H1 (cell line): ENCODE results near the gene EPHA5. TPM values are rescaled to one million over a fixed set of nuclear protein-coding genes. Genes with fewer than 3 reads are reported as not detected.

Experiments used
- CTCF ChIA-PET: fragments of 300-600 bp; sonication (Branson Sonifier 250); formaldehyde crosslinking; loops from one replicate; lab custom pipeline; 2021; ENCODE audit not compliant: partially characterized antibody; lab: Charles Lee
- POLR2A ChIA-PET: fragments of 300-600 bp; sonication (Branson Sonifier 250); formaldehyde crosslinking; loops from one replicate; lab custom pipeline; 2021; ENCODE audit warnings: inconsistent platforms; ENCODE audit not compliant: partially characterized antibody; lab: Charles Lee
- DNase-seq, 2 experiments: peaks; one replicate each; pipeline versions ENCODE4 v3.0.0 to v3.0.0-alpha.2; 2010 to 2022; ENCODE audit warnings: low spot score in 2 of 2, low read depth in 1 of 2, mixed read lengths in 1 of 2
- FAIRE-seq: peaks from 2 replicates; lab custom pipeline; 2011; peaks lifted over from hg19 to GRCh38; lab: Jason Lieb, UNC
- H2AFZ ChIP-seq: 2 replicates; pipeline ENCODE4 v1.8.1; 2012; ENCODE audit warnings: low read length, inconsistent platforms
- H2AK5ac ChIP-seq: 2 replicates; pipeline ENCODE4 v1.6.1; 2013; ENCODE audit warnings: low read depth, low read length
- H2BK120ac ChIP-seq: replicated peaks from 2 replicates; pipeline ENCODE3; 2013; ENCODE audit warnings: low read depth, low read length, inconsistent platforms
- H2BK12ac ChIP-seq: 2 replicates; pipeline ENCODE4 v1.6.1; 2013; ENCODE audit warnings: low read depth, low read length
- H2BK15ac ChIP-seq: 2 replicates; pipeline ENCODE4 v1.6.1; 2013; ENCODE audit warnings: low read length
- H2BK20ac ChIP-seq: 2 replicates; pipeline ENCODE4 v1.6.1; 2013; ENCODE audit warnings: low read length
- H2BK5ac ChIP-seq: 2 replicates; pipeline ENCODE4 v1.6.1; 2013; ENCODE audit warnings: low read depth, low read length
- H3K14ac ChIP-seq: 2 replicates; pipeline ENCODE4 v1.6.1; 2013; ENCODE audit warnings: inconsistent platforms; ENCODE audit not compliant: insufficient read length
- H3K18ac ChIP-seq: 2 replicates; pipeline ENCODE4 v1.6.1; 2013; ENCODE audit warnings: low read length; ENCODE audit errors: extremely low read depth
- H3K23ac ChIP-seq: 2 replicates; pipeline ENCODE4 v1.6.1; 2013; ENCODE audit warnings: inconsistent platforms; ENCODE audit not compliant: insufficient read length
- H3K23me2 ChIP-seq: 2 replicates; pipeline ENCODE4 v1.6.1; 2013; ENCODE audit warnings: low read depth, low read length
- H3K27ac ChIP-seq: 2 replicates; pipeline ENCODE4 v1.6.1; 2011; ENCODE audit warnings: low read depth, low read length, inconsistent platforms
- H3K27me3 ChIP-seq, 4 experiments: replicated peaks in 1 of 4; 1 replicate in 1 of 4; 2 replicates in 3 of 4; pipeline versions ENCODE4 v1.6.1 to v1.8.1; 2011 to 2013; ENCODE audit warnings: low read length in 3 of 4, mild to moderate bottlenecking in 3 of 4, inconsistent platforms in 2 of 4, mixed read lengths in 2 of 4, moderate library complexity in 1 of 4; ENCODE audit not compliant: control insufficient read depth in 3 of 4, insufficient read depth in 3 of 4; ENCODE audit errors: extremely low read depth in 1 of 4
- H3K36me3 ChIP-seq, 4 experiments: 2 replicates each; pipeline versions ENCODE4 v1.6.1 to v1.8.1; 2011 to 2013; ENCODE audit warnings: mild to moderate bottlenecking in 4 of 4, low read length in 3 of 4, moderate library complexity in 2 of 4, control low read depth in 1 of 4, inconsistent platforms in 1 of 4; ENCODE audit not compliant: insufficient read depth in 4 of 4, control insufficient read depth in 2 of 4
- H3K4ac ChIP-seq: replicated peaks from 2 replicates; pipeline ENCODE3; 2013; ENCODE audit warnings: low read length, low read depth, mixed read lengths, inconsistent platforms; ENCODE audit not compliant: insufficient read length
- H3K4me1 ChIP-seq, 4 experiments: replicated peaks in 1 of 4; 1 replicate in 1 of 4; 2 replicates in 3 of 4; pipeline versions ENCODE4 v1.6.1 to v1.8.1; 2011 to 2013; ENCODE audit warnings: low read length in 3 of 4, inconsistent platforms in 2 of 4, mixed read lengths in 1 of 4; ENCODE audit not compliant: insufficient read depth in 4 of 4, control insufficient read depth in 3 of 4
- H3K4me2 ChIP-seq, 2 experiments: 2 replicates each; pipeline versions ENCODE4 v1.6.1 to v1.8.1; 2011 to 2013; ENCODE audit warnings: low read depth in 2 of 2, low read length in 2 of 2, control low read depth in 1 of 2, inconsistent platforms in 1 of 2, mild to moderate bottlenecking in 1 of 2; ENCODE audit not compliant: insufficient read depth in 1 of 2
- H3K4me3 ChIP-seq, 4 experiments: fragments of 200-600, 300-600 bp in 1 of 4; sonication (generic), shearing (Covaris generic), sonication (Bioruptor Twin) in 1 of 4; 2 replicates each; pipeline versions ENCODE4 v1.5.1 to v1.8.1; 2011 to 2016; ENCODE audit warnings: low read length in 4 of 4, low read depth in 3 of 4, control low read depth in 2 of 4, inconsistent platforms in 2 of 4, mild to moderate bottlenecking in 2 of 4, mixed read lengths in 1 of 4, moderate library complexity in 1 of 4; ENCODE audit not compliant: insufficient read depth in 2 of 4; ENCODE audit errors: extremely low read depth in 1 of 4
- H3K56ac ChIP-seq: replicated peaks from 2 replicates; pipeline ENCODE3; 2013; ENCODE audit warnings: low read depth, mild to moderate bottlenecking, mixed read lengths, low read length, inconsistent platforms; ENCODE audit not compliant: insufficient read length
- H3K79me1 ChIP-seq: 2 replicates; pipeline ENCODE4 v1.6.1; 2013; ENCODE audit warnings: low read depth, low read length, control low read depth
- H3K79me2 ChIP-seq, 2 experiments: 2 replicates each; pipeline versions ENCODE4 v1.6.1 to v1.8.1; 2012 to 2013; ENCODE audit warnings: low read length in 2 of 2, mild to moderate bottlenecking in 2 of 2, inconsistent platforms in 1 of 2; ENCODE audit not compliant: insufficient read depth in 2 of 2, control insufficient read depth in 1 of 2
- H3K9ac ChIP-seq, 4 experiments: replicated peaks in 1 of 4; 1 replicate in 1 of 4; 2 replicates in 3 of 4; pipeline versions ENCODE4 v1.6.1 to v1.8.1; 2011 to 2013; ENCODE audit warnings: low read depth in 3 of 4, low read length in 3 of 4, control low read depth in 2 of 4, mild to moderate bottlenecking in 2 of 4, moderate library complexity in 2 of 4, inconsistent platforms in 1 of 4; ENCODE audit errors: extremely low read depth in 1 of 4
- H3K9me3 ChIP-seq, 2 experiments: 2 replicates each; pipeline versions ENCODE4 v1.6.1 to v1.8.1; 2012 to 2013; ENCODE audit warnings: mild to moderate bottlenecking in 2 of 2, moderate library complexity in 2 of 2, control low read depth in 1 of 2, inconsistent platforms in 1 of 2, low read depth in 1 of 2, low read length in 1 of 2, mixed read lengths in 1 of 2; ENCODE audit not compliant: insufficient read depth in 2 of 2
- H4K20me1 ChIP-seq, 2 experiments: replicated peaks in 1 of 2; 2 replicates each; pipeline versions ENCODE3 to v1.8.1; 2011 to 2013; ENCODE audit warnings: inconsistent platforms in 2 of 2, low read length in 2 of 2, mild to moderate bottlenecking in 1 of 2; ENCODE audit not compliant: insufficient read depth in 2 of 2, control insufficient read depth in 1 of 2
- H4K5ac ChIP-seq: 2 replicates; pipeline ENCODE4 v1.6.1; 2013; ENCODE audit warnings: low read length, low read depth, mixed read lengths, inconsistent platforms; ENCODE audit not compliant: insufficient read length
- H4K8ac ChIP-seq: 2 replicates; pipeline ENCODE4 v1.8.0; 2013; ENCODE audit warnings: mild to moderate bottlenecking, moderate library complexity, low read length, inconsistent platforms; ENCODE audit not compliant: insufficient read depth; ENCODE audit errors: extremely low read depth
- H4K91ac ChIP-seq: replicated peaks from 2 replicates; pipeline ENCODE3; 2013; ENCODE audit warnings: low read length, mixed read lengths, inconsistent platforms; ENCODE audit not compliant: insufficient read length
- BRCA1 ChIP-seq: IDR thresholded peaks from 2 replicates; pipeline ENCODE4 v1.6.1; 2012; ENCODE audit warnings: low read depth, low read length, improper control_type of control experiment
- polyA plus RNA-seq, 7 experiments: library from polyadenylated mRNA; depleted of rRNA in 3 of 7; stranded (reverse) in 5 of 7; unstranded in 2 of 7; fragments of >200 nt in 5 of 7; fragments of 200-250 nt in 2 of 7; gene quantifications; 1 replicate in 5 of 7; 2 replicates in 1 of 7; 4 replicates in 1 of 7; pipeline versions ENCODE4 v1.2.1 to v1.2.3, GENCODE V29; 2011 to 2013; ENCODE audit warnings: missing spikeins in 2 of 7, mixed read lengths in 2 of 7
- total RNA-seq: library from RNA; stranded (reverse); fragmentation: NEBNext Ultra II Directional; extraction: Animal tissue kit (Norgen Biotek cat#: 25700); gene quantifications from 2 replicates; pipeline ENCODE4 v1.2.1, GENCODE V29; 2021
- TF ChIP-seq, protein P1 (sequence below): fragments of 300-600 bp; sonication (generic); IDR thresholded peaks from 2 replicates; pipeline ENCODE4 v1.7.1; 2012; ENCODE audit warnings: low read length, moderate library complexity, mild to moderate bottlenecking, inconsistent platforms; ENCODE audit not compliant: insufficient replicate concordance

EPHA5 gene
- total and polyA plus RNA-seq, 2 of the 8 experiments (the other 6 are each of a cell fraction or from before 2014, with no cell fraction given), result 0.03 to 0.11 TPM

DNA sequence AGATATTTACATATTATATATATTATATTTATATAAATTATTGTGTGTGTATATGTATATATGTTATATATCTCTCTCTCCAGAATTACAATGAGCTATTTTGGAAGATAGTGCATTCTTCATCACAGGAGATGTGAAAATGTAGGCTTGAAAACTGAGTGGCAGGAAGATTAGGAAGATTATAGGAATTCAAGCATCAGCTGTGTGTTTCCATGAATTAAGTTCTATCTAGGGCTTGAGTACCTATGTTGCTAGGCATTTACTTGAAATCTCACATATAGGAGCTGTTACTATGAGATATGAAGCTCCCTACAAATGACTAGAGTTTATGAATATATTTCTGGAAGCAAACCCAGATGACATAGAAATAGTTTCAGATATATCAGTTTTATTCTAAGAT lies 328.7 kb downstream of the EPHA5 start:
- Histone ChIP-seq H3K79me1 (no peaks in the 10 kb centered on the region), H2AK5ac (no peak overlapping the region), H3K27ac (no peak overlapping the region), H4K91ac (no peak overlapping the region), H2AFZ (no peak overlapping the region), H3K27me3 (no peaks in the 10 kb centered on the region), H4K8ac (no peak overlapping the region), H3K4ac (no peak overlapping the region), H3K36me3 (no peaks in the 10 kb centered on the region), H2BK120ac (no peak overlapping the region), H2BK20ac (no peak overlapping the region), H3K9ac (no peak overlapping the region), H2BK5ac (no peak overlapping the region), H3K9me3 (no peaks in the 10 kb centered on the region), H3K18ac (no peak overlapping the region), H3K23me2 (no peaks in the 10 kb centered on the region), H4K20me1 (no peaks in the 10 kb centered on the region), H3K4me2 (no peak overlapping the region), H3K56ac (no peak overlapping the region), H3K4me3 (no peak overlapping the region), H3K14ac (no peak overlapping the region), H2BK15ac (no peak overlapping the region), H2BK12ac (no peak overlapping the region), H3K23ac (no peak overlapping the region), H4K5ac (no peak overlapping the region), H3K79me2 (no peaks in the 10 kb centered on the region), H3K4me1 (no peaks in the 10 kb centered on the region)
- ChIA-PET CTCF (no interaction called here), POLR2A (no interaction called here)
- DNase-seq, result no peak
- no peak for FAIRE-seq
- TF ChIP-seq, protein P1, sequence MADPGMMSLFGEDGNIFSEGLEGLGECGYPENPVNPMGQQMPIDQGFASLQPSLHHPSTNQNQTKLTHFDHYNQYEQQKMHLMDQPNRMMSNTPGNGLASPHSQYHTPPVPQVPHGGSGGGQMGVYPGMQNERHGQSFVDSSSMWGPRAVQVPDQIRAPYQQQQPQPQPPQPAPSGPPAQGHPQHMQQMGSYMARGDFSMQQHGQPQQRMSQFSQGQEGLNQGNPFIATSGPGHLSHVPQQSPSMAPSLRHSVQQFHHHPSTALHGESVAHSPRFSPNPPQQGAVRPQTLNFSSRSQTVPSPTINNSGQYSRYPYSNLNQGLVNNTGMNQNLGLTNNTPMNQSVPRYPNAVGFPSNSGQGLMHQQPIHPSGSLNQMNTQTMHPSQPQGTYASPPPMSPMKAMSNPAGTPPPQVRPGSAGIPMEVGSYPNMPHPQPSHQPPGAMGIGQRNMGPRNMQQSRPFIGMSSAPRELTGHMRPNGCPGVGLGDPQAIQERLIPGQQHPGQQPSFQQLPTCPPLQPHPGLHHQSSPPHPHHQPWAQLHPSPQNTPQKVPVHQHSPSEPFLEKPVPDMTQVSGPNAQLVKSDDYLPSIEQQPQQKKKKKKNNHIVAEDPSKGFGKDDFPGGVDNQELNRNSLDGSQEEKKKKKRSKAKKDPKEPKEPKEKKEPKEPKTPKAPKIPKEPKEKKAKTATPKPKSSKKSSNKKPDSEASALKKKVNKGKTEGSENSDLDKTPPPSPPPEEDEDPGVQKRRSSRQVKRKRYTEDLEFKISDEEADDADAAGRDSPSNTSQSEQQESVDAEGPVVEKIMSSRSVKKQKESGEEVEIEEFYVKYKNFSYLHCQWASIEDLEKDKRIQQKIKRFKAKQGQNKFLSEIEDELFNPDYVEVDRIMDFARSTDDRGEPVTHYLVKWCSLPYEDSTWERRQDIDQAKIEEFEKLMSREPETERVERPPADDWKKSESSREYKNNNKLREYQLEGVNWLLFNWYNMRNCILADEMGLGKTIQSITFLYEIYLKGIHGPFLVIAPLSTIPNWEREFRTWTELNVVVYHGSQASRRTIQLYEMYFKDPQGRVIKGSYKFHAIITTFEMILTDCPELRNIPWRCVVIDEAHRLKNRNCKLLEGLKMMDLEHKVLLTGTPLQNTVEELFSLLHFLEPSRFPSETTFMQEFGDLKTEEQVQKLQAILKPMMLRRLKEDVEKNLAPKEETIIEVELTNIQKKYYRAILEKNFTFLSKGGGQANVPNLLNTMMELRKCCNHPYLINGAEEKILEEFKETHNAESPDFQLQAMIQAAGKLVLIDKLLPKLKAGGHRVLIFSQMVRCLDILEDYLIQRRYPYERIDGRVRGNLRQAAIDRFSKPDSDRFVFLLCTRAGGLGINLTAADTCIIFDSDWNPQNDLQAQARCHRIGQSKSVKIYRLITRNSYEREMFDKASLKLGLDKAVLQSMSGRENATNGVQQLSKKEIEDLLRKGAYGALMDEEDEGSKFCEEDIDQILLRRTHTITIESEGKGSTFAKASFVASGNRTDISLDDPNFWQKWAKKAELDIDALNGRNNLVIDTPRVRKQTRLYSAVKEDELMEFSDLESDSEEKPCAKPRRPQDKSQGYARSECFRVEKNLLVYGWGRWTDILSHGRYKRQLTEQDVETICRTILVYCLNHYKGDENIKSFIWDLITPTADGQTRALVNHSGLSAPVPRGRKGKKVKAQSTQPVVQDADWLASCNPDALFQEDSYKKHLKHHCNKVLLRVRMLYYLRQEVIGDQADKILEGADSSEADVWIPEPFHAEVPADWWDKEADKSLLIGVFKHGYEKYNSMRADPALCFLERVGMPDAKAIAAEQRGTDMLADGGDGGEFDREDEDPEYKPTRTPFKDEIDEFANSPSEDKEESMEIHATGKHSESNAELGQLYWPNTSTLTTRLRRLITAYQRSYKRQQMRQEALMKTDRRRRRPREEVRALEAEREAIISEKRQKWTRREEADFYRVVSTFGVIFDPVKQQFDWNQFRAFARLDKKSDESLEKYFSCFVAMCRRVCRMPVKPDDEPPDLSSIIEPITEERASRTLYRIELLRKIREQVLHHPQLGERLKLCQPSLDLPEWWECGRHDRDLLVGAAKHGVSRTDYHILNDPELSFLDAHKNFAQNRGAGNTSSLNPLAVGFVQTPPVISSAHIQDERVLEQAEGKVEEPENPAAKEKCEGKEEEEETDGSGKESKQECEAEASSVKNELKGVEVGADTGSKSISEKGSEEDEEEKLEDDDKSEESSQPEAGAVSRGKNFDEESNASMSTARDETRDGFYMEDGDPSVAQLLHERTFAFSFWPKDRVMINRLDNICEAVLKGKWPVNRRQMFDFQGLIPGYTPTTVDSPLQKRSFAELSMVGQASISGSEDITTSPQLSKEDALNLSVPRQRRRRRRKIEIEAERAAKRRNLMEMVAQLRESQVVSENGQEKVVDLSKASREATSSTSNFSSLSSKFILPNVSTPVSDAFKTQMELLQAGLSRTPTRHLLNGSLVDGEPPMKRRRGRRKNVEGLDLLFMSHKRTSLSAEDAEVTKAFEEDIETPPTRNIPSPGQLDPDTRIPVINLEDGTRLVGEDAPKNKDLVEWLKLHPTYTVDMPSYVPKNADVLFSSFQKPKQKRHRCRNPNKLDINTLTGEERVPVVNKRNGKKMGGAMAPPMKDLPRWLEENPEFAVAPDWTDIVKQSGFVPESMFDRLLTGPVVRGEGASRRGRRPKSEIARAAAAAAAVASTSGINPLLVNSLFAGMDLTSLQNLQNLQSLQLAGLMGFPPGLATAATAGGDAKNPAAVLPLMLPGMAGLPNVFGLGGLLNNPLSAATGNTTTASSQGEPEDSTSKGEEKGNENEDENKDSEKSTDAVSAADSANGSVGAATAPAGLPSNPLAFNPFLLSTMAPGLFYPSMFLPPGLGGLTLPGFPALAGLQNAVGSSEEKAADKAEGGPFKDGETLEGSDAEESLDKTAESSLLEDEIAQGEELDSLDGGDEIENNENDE, result no peak
- no peak for TF ChIP-seq BRCA1
